ENCODE results near the gene MAGI2.

DNA sequence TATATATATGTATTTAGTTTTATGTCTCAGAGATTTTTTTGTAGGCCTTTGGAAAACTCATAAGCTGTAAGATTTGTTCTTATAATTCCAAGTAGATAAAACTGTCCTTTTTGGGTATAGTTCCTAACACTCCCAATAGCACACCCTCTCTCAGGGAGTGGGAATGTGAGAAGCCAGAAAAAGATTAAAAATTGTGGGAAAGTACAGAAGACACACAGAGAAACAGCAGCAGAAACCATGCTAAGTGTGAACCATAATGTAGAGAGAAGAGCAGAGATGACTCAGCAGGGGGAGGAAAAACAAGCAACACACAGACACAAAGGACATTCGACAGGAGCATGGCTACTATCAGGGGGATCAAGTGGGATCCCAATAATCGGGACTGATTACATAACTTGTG lies 401.6 kb downstream of the MAGI2 start:
- no peak for TF ChIP-seq POLR2A (IDR thresholded peaks at IDR 0.05)
- TF ChIP-seq, protein P1, sequence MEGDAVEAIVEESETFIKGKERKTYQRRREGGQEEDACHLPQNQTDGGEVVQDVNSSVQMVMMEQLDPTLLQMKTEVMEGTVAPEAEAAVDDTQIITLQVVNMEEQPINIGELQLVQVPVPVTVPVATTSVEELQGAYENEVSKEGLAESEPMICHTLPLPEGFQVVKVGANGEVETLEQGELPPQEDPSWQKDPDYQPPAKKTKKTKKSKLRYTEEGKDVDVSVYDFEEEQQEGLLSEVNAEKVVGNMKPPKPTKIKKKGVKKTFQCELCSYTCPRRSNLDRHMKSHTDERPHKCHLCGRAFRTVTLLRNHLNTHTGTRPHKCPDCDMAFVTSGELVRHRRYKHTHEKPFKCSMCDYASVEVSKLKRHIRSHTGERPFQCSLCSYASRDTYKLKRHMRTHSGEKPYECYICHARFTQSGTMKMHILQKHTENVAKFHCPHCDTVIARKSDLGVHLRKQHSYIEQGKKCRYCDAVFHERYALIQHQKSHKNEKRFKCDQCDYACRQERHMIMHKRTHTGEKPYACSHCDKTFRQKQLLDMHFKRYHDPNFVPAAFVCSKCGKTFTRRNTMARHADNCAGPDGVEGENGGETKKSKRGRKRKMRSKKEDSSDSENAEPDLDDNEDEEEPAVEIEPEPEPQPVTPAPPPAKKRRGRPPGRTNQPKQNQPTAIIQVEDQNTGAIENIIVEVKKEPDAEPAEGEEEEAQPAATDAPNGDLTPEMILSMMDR (IDR thresholded peaks at IDR 0.05), result no peak

All from breast epithelium (tissue), 3 donors.